UCSD-AML1 (cell line): ENCODE results near the gene TTC3.
"Not testable (repeated sequence)": the region's sequence is repeated elsewhere in the genome, so short reads cannot be mapped to it uniquely, and the experiment has no call there.

Experiments used
- DNase-seq: peaks from one replicate; lab custom pipeline; 2025; ENCODE audit not compliant: unreplicated experiment; lab: John Stamatoyannopoulos, UW

The TTC3 gene

DNA sequence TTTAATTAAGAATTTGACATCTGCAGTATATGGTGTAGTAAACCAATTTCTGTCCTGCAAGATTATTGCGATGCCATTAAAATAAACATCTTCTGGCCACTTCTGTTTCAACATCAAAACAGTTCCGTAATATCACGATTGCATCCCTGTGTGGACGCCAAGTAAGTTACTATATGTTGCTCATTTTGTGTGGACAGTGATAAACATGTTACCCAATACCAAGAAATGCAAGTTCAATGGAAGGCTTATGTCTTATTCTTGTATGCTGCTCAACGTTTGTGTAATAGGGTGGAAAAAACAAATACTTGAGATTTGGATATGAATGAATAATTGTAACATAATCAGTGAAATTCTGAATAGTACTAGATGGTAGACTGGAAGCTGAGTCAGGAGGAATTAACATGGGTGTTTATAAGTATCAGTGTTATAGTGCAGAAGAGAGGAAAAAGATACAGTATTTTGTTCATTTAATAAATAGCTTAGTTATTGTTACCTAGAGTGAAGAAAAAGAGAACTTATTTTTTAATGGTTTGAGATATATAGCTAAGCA is 15.2 kb downstream of the TTC3 start:
- DNase-seq = no peak

DNA sequence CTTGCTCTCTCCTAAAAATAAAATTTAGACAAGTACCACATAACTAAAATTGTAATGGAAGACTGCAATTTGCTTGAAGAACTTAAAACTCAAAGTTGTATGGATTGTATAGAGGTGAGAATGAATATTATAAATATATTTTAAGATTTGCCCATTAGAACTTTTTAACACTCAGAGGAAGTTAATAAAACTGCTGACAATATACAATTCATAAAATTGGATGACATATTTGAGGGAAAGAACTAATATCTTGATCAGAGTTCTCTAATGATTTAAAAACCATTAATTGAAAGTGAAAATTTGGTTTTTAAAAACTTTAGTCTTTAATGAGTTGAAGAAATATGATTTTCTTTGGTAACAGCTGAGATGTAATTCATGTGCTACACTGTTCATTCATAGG is 20.9 kb downstream of the TTC3 start:
- DNase-seq = no peak

DNA sequence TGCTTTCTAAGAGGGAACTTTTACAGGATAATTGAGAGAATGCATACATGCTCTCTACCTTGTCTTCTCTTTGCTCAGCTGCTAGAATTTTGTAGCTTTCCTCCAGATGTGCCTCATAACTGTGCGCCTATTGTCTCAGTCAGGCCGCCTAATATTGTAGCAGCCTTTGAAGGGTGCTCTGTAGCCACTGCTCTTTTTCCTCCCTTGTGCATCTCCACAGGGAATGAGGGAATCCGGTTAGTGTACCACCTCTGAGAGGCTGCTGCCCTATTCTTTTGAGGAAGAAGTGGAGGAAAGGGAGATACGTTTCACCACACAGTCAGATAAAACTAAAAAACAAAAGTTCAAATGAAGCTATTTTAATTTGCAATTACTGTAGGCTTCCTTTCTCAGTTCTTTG is 22.8 kb downstream of the TTC3 start:
- DNase-seq = no peak

GRCh38 chr21:37098751-37099150 is 25.7 kb downstream of the TTC3 start:
- DNase-seq = no peak

GRCh38 chr21:37100316-37100715 is 27.3 kb downstream of the TTC3 start:
- no peak for DNase-seq

DNA sequence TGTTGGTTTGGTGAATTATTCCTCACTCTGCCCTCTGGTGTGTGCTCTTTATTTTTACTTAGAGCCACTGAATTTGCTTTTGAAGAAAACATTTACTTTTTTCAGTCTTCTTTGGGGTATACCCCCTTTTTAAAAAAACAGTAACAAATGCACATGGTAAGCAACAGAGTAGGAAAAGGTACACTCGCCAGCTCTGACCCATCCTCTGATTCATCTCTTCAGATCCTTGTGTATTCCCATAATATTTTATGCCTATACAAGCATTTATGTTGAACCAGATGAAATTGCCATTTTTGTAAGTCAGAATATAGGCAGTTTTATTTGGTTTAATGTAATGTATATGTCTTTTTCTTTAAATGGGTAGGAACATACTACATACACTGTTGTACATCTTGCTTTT is 28.3 kb downstream of the TTC3 start:
- no peak for DNase-seq

GRCh38 chr21:37102746-37103145 is 29.7 kb downstream of the TTC3 start:
- not testable (repeated sequence) for DNase-seq

- DNase-seq = no peak
Observed at GRCh38 chr21:37106998-37107397, 33.9 kb downstream of the TTC3 start.

DNA sequence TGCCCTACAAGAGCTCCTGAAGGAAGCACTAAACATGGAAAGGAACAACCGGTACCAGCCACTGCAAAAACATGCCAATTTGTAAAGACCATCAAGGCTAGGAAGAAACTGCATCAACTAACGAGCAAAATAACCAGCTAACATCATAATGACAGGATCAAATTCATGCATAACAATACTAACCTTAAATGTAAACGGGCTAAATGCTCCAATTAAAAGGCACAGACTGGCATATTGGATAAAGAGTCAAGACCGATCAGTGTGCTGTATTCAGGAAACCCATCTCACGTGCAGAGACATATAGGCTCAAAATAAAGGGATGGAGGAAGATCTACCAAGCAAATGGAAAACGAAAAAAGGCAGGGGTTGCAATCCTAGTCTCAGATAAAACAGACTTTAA is 38.0 kb downstream of the TTC3 start:
- not testable (repeated sequence) for DNase-seq

DNA sequence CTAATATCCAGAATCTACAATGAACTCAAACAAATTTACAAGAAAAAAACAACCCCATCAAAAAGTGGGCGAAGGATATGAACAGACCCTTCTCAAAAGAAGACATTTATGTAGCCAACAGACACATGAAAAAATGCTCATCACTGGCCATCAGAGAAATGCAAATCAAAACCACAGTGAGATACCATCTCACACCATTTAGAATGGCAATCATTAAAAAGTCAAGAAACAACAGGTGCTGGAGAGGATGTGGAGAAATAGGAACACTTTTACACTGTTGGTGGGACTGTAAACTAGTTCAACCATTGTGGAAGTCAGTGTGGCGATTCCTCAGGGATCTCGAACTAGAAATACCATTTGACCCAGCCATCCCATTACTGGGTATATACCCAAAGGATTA is 41.2 kb downstream of the TTC3 start:
- not testable (repeated sequence) for DNase-seq

GRCh38 chr21:37116459-37116858 is 43.4 kb downstream of the TTC3 start:
- not testable (repeated sequence) for DNase-seq

- DNase-seq = no peak
Observed at GRCh38 chr21:37117204-37117603, 44.1 kb downstream of the TTC3 start.

DNA sequence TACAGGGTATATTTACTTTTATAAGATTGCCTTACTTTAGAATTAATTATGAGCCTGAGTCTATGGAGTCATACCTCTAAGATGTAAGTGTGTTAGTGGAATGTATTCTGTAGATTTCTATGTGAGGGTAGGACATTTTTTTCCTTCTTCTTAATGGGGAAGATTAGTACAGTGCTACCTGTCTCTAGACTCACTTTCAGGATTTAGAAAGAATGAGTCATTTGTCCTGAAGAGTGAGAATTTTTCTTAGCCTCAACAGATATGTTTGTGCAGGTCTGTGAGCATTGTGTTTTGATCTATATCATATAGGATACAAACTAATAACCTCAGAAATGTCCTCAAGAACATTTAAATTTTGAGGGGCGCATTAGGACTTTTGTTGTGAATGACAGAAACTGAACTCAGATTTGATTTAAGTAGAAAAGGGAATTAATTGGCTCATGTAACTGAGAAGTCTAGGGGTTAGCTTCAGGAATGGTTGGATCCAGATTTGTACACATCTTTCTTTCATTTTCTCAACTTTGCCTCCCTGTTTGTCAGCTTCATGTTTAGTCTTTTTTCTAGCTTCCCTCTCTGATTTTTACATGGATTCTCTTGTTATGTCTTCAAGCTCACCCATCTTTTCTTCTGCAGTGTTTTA is 45.3 kb downstream of the TTC3 start:
- DNase-seq = no peak

DNA sequence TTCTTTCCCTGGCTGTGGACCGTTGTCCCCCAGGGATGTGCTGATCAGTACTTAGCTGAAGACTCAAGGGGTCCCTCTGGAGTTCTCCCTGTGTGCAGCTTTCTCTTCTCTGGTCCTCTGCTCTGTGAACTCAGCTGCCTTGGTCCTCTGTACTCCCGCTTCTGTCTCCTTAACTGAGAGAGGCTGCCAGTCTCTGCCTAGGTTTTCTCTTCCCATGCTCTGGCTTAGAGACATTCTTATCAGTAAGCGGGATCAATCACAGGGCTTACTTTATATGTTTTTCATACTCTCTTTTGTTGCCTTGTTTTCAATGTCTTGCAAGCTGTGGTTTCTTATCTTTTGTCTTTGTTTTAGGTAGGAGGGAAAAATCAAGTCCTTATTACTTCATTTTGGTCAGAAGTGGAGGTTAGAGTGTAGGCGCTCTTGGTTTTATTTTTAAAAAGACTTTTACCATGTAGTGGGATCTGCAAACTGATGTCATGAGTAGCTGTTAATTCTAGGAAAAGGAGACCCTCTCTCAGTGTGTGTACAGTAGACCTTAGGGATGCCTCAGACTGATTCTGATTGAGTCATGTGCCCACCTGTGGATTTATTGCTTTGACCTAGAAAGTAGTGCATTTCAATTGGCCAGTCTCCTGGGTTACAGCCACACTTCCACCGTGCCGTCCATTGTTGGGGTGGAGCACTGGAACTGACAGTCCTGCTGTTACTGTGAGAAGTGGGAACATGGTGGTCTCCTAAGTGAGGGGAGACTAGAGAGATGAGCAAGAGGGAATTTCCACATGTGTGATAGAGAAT is 46.6 kb downstream of the TTC3 start:
- DNase-seq = no peak

DNA sequence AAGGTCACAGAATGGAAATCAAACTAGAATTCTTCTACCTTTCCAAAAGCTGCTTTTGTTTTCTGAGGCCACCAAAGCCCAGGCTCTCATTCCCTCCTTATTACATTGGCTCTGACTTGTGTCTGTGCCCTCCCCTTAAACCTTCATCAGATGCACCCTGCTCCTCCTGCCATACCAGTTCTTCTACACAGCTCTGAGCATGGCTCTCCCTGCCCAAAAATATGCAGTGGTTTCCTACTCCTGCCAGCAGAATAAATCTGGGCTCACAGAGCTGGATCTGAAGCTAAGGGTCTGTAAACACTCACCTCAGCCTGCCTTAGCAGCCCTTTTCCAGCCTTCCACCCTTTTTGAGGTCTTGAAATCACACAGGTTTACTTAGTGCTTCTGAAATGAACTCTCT is 55.0 kb downstream of the TTC3 start:
- no peak for DNase-seq

DNA sequence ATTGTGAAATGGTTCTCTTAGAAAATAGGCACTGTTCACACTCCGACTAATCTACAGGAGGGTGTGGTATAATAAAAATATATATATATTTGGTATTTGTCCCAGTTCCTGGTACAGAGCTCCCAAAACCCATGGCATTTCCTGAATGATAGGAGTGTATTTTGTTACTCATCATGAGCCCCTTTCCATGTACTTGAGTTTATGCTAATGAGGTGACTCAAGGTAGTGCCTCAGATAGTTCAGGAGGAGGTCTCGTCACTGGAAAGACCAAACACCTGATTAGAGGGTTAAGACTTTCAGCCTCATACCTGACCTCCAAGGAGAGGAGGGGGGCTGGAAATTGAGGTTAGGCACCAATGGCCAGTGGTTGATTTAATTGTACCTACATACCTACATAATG is 57.9 kb downstream of the TTC3 start:
- no peak for DNase-seq

- no peak for DNase-seq
Observed at GRCh38 chr21:37136261-37136660, 63.2 kb downstream of the TTC3 start.

- no peak for DNase-seq
Observed at GRCh38 chr21:37136744-37137143, 63.7 kb downstream of the TTC3 start.

GRCh38 chr21:37139154-37139553 is 66.1 kb downstream of the TTC3 start:
- no peak for DNase-seq

DNA sequence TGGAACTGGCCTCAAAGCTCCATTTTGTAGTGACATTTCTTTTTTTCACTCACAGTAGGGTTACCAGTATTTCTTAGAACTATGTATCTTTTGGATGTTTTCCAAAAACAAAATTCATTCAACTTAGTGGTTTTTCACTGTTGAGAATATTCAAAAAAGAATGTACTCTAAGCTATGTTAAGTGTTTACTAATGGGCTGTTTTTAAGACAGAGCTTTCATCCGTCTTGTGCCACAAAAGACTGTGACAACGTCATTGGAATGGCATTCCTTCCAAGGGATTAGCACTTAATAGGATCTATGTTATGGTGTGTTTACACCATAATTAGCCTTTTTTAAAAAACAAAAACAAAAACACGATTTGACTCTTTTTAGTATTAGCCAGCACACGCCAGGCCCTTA is 66.8 kb downstream of the TTC3 start:
- no peak for DNase-seq

- not testable (repeated sequence) for DNase-seq
Observed at GRCh38 chr21:37143392-37143791, 70.3 kb downstream of the TTC3 start.

- DNase-seq = no peak
Observed at GRCh38 chr21:37145635-37146111, 72.6 kb downstream of the TTC3 start.
